Stimulated activated CD8-positive, alpha-beta memory T cell treated with anti-CD3 and anti-CD28 coated beads, Interleukin-2, amount 100 ng/mL, for 48 hours (primary cell): ENCODE data around the gene COL8A2.

Experiments
- DNase-seq, 2 donors: peaks; one replicate each; pipeline ENCODE4 v3.0.0-alpha.2; 2020; ENCODE audit warnings: low read depth in 2 of 2

COL8A2 gene

DNA sequence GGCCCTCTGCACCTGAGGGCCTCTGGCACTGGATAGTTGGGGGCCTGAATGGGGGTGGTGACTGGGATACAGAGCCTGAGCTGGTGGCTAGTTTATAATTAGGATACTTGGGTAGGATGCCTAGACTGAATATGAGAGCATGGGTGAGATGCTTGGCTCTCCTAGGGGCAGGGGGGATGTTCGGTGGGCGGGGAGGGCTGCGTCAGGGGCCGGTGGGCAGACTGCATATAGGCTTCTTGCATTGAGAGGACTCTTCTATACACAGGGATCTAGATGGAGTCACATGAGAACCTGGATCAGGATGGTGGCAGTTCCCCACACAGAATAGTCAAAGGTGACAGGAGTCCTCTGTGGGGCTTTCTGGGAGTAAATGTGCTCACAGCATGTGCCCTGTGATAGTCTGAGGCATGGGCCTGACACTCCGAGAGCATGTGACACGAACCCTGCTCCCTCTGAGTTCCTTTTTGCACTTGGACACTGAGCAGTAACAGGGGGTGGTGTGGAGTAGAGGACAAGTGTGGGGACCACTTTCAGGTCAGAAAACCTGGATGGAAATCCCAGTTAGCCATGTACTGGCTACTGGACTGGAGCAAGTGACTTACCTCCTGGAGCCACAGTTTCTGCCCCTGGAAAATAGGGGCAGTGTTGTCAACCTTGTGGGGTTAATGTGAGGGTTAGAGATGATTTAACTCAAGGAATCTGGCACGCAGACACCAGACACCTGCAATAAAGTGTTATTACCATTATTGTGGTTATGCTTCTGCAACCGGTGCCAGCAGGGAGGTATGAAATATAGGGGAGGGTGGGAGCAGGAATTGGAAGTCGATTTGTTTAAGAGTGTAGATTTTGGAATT lies 33.2 kb upstream of the COL8A2 start:
- no peak for DNase-seq

DNA sequence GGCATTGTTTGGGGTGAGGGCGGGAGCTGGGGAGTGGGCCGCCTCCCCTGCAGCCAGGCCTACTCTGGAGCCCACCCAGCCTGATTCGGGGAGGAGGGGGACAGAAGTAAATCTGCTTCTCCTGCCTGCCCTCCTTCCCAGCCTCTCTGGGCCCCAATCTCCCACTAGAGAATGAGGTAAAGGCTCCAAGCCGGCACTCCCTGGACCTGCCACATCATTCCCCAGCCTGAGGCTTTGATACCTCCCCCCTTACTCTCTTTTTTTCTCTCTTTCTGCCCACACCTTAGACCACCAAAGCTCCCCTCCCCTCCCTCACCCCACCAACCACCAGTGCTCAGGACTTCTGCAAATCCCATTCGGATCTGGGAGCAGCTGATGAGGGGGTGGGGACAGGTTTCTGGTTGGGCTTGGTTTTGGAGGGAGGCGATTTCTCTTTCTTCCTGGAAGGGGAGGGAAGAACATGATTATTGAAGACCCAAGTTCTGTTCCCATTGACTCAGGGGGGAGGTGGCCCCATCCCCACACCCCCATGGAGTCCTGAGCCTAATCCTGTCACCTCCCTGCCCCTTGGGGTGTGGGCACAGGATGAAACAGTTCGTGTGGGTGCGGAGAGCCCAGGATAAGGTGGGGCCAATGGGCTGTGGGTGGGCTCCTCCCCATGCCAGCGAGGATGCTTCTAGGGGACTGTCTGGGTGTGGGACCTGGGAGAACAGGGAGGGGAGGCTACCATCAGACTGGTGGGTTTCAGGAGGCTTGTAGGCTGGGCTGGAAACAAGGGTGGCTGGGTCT lies 32.3 kb upstream of the COL8A2 start:
- DNase-seq: no peak

DNA sequence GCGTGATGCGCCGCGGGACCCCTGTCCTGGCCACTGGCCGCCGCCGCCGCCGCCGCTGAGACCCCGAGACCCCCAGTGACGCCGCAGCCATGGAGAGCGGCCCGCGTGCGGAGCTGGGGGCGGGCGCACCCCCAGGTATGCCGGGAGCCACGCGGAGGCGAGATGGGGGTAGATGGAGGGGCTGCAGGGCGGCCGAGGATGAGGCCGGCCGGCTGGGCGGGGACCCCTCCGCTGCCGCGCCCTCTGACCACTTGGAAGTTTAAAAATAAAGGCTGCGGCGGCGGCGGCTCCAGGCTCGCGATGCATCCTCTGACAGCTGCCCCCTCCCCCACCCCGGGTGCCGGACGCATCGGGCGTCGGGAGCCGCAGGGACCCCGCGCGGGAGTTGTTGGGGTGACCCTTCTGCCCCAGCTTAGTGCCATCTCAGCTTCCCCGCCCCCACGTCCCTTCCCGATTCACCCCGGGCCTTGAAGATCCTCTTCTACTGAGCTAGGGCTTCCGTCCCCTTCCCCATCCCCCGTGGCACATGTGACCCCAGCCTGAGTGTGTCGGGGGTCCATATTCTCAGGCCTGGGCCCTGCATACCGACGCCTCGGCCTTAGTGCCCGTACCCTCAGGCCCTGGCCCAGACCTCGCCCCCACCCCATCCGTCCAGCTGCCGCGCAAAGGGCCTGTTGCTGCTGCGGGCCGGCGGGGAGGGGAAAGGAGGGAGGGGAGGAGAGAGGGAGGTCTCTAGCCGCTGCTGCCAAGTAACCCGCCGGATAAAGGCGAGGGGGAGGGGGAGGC lies 31.5 kb upstream of the COL8A2 start:
- DNase-seq: peak in 1 of 2 donors; percentile 45

DNA sequence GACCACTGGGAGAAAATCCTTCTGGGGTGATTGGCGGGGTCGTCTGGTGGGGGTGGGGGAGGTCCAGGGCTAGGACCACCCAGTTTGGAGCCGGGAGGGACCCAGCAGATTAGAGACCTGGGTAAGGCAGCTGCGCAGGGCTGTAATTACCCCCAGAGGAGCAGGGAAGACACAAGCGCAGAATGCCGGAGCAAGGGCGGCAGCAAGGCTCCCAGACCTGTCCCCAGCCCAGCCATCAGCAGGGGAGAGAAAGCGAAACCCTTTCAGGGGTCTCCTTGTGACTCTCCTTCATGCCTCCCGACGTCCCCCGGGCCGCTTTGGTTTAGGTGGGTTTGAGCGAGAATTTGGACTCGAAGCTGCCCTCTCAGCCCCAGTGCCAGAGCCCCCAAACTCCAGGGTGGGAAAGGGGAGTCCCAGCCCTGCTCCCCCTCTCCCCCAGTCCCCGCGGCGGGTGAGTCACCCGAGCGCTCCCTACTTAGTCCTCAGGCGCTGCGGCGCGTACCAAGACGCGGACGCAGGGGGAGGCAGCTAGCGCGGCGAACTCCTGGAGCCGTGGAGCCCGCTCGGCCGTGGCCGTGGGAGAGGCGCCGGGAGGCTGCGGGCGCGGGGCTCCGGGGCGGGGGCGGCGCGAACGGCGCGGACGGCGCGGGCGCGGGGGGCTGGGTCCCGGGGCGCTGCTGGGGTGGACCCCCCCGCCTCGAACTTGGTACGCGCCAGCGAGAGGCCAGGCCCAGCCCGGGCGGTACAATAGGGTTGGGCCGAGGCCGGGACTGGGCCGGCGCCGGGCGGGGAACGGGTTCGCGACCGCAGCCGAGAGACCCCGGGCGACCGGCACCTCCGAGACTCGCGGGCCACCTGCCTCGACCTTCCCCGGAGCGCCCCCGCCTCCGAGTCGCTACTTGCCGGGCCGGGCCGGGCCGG lies 30.6 kb upstream of the COL8A2 start, which contains the start of gene MAP7D1:
Gene MAP7D1 (plus strand): TSS at position 753 of the 921 bp plus-strand sequence. CDS start 258 bp downstream, outside the sequence.
- DNase-seq: peak; percentile 73 to 80

DNA sequence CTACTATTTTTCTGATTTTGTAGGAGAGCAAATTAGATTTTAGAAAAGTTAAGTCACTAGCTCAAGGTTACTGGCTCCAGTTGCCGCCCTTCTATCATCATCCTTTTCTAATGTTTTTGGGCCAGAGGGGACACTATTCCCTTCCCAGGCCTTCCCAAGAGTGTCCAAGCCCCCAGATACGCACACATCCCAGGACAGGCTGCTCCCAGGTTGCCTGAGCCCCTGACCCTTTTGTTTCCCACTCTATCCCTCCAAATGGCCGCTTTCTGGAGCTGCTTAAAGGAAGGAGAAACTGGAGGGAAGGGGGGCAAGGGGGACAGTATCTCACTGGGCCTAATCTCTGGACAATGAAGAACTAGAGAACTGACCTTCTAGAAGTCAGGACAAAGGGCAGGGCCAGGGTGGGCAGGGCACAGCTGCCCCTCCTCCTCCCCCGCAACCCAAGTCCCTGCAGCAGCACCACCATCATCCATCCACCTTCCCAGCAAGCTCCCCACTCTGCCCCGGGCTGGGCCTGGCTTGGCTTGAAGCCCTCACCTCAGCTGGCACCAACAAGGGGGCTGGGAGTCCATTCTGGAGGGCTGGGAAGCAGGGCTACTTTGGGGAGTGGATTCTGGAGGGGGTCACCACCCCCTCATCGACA lies 29.9 kb upstream of the COL8A2 start:
- no peak for DNase-seq

DNA sequence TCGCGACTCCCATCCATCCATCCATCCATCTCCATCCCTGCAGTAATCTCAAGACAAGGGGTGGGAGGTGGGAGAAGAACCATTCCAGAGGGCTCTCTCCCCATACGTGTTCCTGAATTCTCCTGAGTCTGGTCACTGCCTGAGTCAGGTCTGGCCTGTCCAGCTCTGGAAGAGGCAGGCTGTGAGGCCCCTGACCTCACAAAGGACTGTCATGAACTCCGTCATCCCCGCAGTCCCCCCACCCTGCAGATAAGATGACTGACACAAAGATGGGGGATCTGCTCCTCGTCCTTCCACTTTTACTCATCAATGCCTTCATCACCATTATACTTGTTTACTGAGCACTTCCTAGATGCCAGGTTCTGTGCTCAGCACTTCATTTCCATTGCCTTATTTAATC lies 29.3 kb upstream of the COL8A2 start:
- no peak for DNase-seq

DNA sequence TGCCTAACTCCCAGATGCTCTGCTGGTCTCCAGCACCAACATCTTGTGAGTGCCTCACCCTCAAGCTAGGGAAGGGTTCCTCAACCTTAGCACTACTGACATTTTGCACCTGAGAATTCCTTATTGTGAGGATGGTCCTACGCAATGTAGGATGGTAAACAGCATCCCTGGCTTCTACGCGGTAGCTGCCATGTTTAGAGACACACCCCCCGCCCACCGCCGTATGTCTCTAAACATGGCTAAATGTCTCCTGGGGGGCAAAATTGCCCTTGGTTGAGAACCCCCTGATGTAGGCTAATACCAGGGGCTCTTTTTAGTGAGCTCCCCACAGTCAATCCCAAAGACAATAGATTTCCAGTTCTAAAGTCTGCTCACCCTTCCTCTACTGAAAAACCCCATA lies 28.5 kb upstream of the COL8A2 start:
- DNase-seq: no peak

DNA sequence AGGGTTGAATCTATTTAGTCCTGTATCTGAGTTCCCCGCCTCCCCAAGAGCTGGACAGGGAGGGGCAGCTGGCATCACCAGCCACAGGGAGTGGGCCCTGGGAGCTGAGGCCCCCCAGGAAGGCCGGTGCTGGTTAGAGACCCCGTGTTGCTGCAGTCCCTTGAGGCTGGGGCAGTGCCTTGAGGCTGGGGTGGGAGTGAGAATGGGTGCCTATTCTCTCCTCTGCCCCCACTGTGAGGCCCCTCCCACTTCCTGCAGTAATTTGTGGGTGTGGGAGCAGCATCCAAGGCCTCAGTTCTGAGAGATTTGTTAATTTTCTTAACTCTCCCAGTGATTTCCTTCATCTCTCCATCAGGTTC lies 26.8 kb upstream of the COL8A2 start:
- no peak for DNase-seq

DNA sequence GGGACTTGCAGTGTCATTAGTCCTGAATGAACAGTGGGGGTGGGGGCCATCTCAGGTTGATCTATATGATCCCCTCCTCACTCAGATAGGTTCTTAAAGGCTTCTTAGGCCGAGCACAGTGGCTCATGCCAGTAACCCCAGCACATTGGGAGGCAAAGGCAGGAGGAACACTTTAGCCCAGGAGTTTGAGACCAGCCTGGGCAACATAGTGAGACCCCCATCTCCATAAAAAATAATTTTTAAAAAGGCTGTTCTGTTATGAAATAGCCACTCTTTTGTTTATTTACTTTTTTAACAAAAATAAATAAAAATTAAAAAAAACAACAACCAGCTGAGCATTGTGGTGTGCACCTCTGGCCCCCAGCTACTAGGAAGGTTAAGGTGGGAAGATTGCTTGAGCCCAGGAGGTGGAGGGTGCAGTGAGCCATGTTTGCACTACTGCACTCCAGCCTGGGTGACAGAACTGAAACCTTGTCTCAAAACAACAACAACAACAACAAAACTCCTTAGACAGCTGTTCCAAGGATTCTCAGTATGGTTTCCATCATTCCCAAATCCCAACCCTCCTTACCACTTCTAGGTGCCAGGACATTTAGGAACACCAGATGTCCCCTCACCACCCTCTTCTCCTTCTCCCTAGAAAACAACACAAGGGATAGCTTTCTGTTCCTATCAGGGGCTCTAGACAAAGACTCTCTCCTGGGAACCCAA lies 26.3 kb upstream of the COL8A2 start:
- DNase-seq: no peak

DNA sequence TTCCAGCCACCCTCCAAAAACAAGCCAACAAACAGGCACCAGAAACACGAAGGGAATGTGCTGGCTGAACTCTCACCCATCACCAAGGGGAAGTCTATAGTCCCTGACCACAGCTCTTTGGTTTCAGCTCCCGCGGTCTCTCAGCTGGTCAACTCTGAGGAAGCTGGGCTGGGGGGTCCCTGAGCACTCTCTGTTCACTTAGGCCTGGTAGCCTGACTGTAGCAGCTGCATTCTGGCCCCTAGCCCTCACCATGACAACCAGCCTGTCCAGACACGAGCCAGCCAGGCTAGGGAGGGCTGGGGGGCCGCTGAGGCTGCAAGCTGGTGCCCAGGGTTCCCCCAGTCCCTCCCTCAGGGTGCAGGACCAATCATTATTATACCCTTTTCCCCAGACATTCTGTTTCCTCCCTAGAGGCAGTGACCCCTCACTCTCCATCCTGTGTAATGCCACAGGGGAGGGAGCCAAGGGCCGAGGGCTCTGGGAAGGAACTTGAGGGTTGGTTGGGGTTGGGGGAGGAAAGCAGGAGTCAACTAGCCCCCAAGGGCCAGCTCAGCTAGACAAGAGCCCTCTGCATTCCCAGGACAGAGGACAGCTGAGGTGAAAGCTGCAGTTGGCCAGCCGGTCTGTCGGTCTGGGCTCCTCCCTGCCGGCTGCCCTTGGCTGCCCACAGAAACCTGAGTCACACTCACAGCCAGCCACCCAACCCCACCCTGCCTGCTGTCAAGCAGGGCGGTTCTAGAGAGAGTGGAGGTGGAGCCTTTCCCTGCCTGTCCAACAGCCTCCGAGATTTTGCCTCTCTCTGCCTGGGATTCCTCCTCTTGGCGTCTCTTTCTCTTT lies 25.5 kb upstream of the COL8A2 start:
- peak; percentile 65 to 72 for DNase-seq

DNA sequence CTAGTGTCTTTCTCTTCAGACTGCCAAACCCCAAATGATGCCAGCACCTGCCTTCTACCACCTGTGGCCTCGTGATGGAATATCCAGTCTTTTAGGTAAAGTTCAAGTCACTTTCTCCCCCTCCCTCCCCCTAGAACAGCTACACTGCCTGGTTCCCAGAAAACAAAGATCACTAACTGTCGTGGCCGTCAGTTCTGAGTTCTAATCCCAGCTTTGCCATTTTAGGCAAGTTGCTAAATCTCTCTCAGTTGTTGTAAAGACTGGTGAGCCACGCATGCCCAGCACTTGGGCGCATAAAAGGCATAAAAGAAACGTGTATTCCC lies 24.9 kb upstream of the COL8A2 start:
- DNase-seq: no peak

DNA sequence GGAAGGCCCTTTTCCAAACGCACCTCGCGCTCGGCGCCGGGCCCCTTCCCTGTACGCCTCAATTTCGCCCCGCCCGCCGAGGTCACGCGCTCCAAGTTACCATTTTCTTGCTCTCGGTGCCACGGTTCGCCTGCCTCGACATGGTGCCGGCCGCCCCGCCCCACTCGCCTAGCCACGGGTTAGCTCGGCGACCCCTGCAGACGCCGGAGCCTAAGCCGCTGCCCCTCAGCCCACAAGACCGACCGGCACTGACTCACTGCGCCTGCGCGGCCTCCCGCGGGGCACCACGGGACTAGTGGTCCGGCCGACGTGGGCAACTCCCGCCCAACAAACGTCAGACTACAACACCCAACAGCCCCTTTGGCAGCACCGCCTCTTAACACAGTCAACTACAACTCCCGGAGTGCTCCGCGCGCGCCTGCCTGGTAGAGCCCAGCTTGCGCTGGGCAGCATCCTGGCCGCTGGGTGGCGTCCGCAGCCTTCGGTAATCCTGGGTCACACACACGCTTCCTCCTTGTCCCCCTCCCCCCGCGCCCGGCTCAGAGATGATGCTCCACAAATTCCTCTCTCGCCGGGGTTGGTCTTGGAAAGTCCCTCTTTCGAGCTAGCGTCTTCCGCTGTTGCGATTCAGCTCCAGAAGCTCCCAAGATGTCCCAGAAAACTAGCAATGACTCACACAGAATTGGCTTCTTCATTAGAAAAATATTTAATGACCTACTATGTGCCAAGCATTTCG lies 24.4 kb upstream of the COL8A2 start, which contains the start of gene TRAPPC3:
Gene TRAPPC3 (minus strand): TSS at position 250 of the 736 bp plus-strand sequence. CDS start 108 bp downstream, at position 142.
- DNase-seq: peak; percentile 100

DNA sequence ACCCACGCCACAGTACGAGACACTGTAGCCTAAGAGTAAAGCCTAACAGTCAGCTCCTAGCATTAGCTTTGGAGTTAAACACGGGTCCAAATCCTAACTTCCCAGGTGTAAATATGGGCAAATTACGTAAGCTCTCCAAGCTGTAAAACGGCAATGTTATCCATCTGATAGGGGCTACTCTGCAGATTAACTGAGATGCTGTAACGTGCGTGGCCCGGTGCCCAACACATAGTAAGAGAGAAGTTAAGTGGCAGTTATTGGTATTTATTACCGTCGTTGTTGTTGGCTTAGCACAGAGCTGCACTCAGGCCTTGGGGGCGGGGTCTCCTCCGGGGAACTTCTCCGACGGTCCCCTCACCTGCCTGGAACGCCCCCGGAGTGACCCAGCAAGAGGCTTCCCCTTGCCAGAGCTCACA lies 23.8 kb upstream of the COL8A2 start:
- no peak for DNase-seq

DNA sequence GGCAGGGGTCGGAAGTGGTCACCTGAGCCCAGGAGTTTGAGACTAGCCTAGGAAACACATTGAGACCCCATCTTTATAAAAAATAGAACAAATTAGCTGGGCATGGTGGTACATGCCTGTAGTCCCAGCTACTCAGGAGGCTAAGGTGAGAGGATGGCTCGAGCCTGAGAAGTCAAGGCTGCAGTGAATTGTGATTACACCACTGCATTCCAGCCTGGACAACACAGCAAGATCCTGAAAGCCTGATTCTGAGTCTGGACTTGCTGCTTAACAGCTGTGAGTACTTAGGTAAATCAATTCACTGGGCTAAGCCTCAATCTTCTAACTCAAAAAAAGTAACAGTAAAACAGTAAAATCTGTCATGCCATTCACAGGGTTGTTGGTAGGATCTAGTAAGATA lies 19.4 kb upstream of the COL8A2 start:
- DNase-seq: no peak

DNA sequence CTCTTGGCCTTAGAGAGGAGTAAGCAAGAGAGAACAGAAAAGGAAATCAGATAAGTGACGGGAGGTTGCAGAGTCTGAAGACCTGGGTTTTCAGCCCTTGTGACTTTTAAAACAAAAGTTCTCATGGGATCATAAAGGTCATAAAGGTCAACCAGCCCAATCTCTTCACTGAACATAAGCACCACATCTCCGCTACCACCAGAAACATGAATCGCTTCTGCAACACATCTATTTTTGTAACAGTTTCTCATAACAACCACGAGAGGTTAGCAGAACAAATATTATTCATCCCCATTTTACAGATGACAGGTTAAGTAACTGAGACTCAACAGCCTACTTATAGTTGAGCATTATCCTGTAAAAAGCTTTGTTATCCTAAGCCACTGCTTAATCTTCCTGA lies 18.4 kb upstream of the COL8A2 start:
- DNase-seq: no peak

DNA sequence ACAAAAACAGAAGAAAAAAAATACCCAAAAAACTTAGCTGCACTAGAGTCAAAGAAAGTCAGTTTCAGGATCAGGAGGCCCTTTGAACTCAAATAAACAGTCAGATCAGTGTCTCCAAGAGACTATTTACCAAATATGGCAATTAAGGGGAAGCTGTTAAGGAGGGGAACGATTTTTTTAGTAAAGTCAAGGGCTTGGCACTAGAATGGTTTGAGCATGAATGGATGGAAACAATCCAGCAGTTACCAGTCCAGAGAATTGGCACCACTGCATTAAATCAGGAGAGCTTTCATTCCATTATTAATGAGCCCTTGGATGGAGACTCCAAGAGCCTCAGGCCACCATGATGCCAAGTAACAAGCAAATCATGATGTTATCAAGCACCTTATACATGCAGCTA lies 17.1 kb upstream of the COL8A2 start:
- no peak for DNase-seq

DNA sequence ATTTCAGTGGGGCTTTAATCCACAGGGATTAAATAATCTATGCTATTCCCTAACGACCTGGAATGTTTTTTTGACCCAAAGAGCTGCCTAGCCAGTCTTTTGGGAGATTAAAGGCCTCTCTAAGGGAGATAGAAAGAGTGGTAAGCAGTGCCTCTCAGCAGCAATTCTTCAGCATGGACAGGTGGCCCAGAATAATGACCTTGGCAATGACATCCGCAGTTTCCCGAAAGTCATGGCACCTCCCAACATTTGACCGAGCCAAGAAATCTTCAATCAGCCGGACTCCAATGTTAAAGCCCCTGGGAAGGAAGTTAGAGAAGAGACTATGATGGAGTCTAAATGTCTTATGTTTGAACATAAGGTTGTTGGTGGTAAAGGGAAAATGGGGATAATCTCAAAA lies 14.5 kb upstream of the COL8A2 start:
- no peak for DNase-seq

DNA sequence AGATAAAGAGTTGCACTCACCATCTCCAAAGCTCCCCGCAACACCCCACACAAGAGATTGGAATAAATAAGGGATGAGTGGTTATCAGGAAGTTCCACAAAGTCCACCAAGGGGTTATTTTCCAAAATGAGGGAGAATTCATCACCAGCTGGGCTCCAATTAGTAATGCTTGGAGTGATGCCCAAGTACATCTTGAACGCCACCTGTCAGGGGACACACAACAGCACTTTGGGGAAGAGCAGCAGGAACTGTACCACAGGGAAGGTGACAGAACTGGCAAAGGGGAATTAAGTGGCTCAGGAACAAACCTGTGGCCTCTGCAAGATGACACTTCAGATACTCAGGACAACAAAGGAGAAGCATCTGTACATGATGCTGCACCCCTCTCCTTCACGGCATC lies 12.8 kb upstream of the COL8A2 start:
- DNase-seq: no peak
